Glutamatergic neuron (in vitro differentiated cells): Measurements from ENCODE around the gene PCIF1. TPM values are rescaled to one million over a fixed set of nuclear protein-coding genes. Genes with fewer than 3 reads are reported as not detected.

Experiments used
- DNase-seq: peaks from one replicate; pipeline ENCODE4 v3.0.0; 2022
- H3K27ac Mint-ChIP-seq: one replicate; pipeline ENCODE4 v1.8.0; 2020; ENCODE audit warnings: mild to moderate bottlenecking, mixed read lengths, inconsistent platforms; ENCODE audit not compliant: unreplicated experiment
- H3K27me3 Mint-ChIP-seq: one replicate; pipeline ENCODE4 v1.8.0; 2020; ENCODE audit warnings: mild to moderate bottlenecking, moderate library complexity, mixed read lengths, inconsistent platforms; ENCODE audit not compliant: unreplicated experiment
- H3K36me3 Mint-ChIP-seq: one replicate; pipeline ENCODE4 v1.8.0; 2020; ENCODE audit warnings: mild to moderate bottlenecking, mixed read lengths, inconsistent platforms; ENCODE audit not compliant: unreplicated experiment
- H3K4me1 Mint-ChIP-seq: one replicate; pipeline ENCODE4 v1.8.0; 2020; ENCODE audit warnings: mild to moderate bottlenecking, low read depth, mixed read lengths, inconsistent platforms; ENCODE audit not compliant: unreplicated experiment
- H3K4me3 Mint-ChIP-seq: one replicate; pipeline ENCODE4 v1.8.0; 2020; ENCODE audit warnings: mild to moderate bottlenecking, mixed read lengths, inconsistent platforms; ENCODE audit not compliant: unreplicated experiment
- H3K9me3 Mint-ChIP-seq: one replicate; pipeline ENCODE4 v1.8.0; 2020; ENCODE audit warnings: mild to moderate bottlenecking, moderate library complexity, mixed read lengths, inconsistent platforms; ENCODE audit not compliant: unreplicated experiment
- CTCF ChIP-seq: fragments of 200-600 bp; sonication (generic); IDR thresholded peaks from one replicate; pipeline ENCODE4 v1.5.0; 2021; ENCODE audit not compliant: partially characterized antibody, unreplicated experiment
- total RNA-seq: library from RNA; stranded (reverse); fragmentation: NEBNext Ultra II Directional; extraction: Animal tissue kit (Norgen Biotek cat#: 25700); gene quantifications from one replicate; pipeline ENCODE4 v1.2.1, GENCODE V29; 2021; ENCODE audit not compliant: unreplicated experiment

The PCIF1 gene
- total RNA-seq, 1 donor from 2014 or later, result 37.6 TPM

- no peak overlapping the region for H3K27ac Mint-ChIP-seq
- DNase-seq, result no peak
- H3K9me3 Mint-ChIP-seq, result no peaks in the 10 kb centered on the region
- no peaks in the 10 kb centered on the region for H3K36me3 Mint-ChIP-seq
- peaks cover 3% of the 10 kb centered on the region for H3K27me3 Mint-ChIP-seq
- H3K4me1 Mint-ChIP-seq, result peaks cover 8% of the 10 kb centered on the region
- TF ChIP-seq CTCF, result no peak
- H3K4me3 Mint-ChIP-seq, result no peak overlapping the region
Measured at GRCh38 chr20:45940469-45940868, 6.0 kb downstream of the PCIF1 start.

- Mint-ChIP-seq H3K9me3 (no peaks in the 10 kb centered on the region), H3K27me3 (no peaks in the 10 kb centered on the region), H3K36me3 (no peaks in the 10 kb centered on the region), H3K27ac (no peak overlapping the region), H3K4me1 (no peaks in the 10 kb centered on the region), H3K4me3 (no peak overlapping the region)
- TF ChIP-seq CTCF, result no peak
- no peak for DNase-seq
Measured at GRCh38 chr20:45943613-45944012, 9.1 kb downstream of the PCIF1 start.

- H3K9me3 Mint-ChIP-seq, result peaks cover 4% of the 10 kb centered on the region
- H3K27ac Mint-ChIP-seq, result no peak overlapping the region
- no peak for DNase-seq
- H3K4me3 Mint-ChIP-seq, result no peak overlapping the region
- H3K27me3 Mint-ChIP-seq, result peaks cover 2% of the 10 kb centered on the region
- no peaks in the 10 kb centered on the region for H3K36me3 Mint-ChIP-seq
- TF ChIP-seq CTCF, result no peak
- H3K4me1 Mint-ChIP-seq, result no peaks in the 10 kb centered on the region
Measured at GRCh38 chr20:45944151-45944964, 9.9 kb downstream of the PCIF1 start.

GRCh38 chr20:45944965-45945677 is 10.6 kb downstream of the PCIF1 start:
- no peak overlapping the region for H3K27ac Mint-ChIP-seq
- H3K27me3 Mint-ChIP-seq, result peaks cover 2% of the 10 kb centered on the region
- DNase-seq, result no peak
- peaks cover 4% of the 10 kb centered on the region for H3K9me3 Mint-ChIP-seq
- H3K36me3 Mint-ChIP-seq, result no peaks in the 10 kb centered on the region
- H3K4me3 Mint-ChIP-seq, result no peak overlapping the region
- no peaks in the 10 kb centered on the region for H3K4me1 Mint-ChIP-seq
- no peak for TF ChIP-seq CTCF

GRCh38 chr20:45945678-45946148 is 11.2 kb downstream of the PCIF1 start:
- Mint-ChIP-seq H3K4me1 (no peaks in the 10 kb centered on the region), H3K36me3 (no peaks in the 10 kb centered on the region), H3K4me3 (no peak overlapping the region), H3K27me3 (peaks cover 2% of the 10 kb centered on the region), H3K9me3 (peaks cover 4% of the 10 kb centered on the region), H3K27ac (no peak overlapping the region)
- TF ChIP-seq CTCF, result no peak
- no peak for DNase-seq
